ENCODE measurements around the gene GDAP2.
"Not testable (repeated sequence)": the region's sequence is repeated elsewhere in the genome, so short reads cannot be mapped to it uniquely, and the experiment has no call there.

GDAP2 gene

DNA sequence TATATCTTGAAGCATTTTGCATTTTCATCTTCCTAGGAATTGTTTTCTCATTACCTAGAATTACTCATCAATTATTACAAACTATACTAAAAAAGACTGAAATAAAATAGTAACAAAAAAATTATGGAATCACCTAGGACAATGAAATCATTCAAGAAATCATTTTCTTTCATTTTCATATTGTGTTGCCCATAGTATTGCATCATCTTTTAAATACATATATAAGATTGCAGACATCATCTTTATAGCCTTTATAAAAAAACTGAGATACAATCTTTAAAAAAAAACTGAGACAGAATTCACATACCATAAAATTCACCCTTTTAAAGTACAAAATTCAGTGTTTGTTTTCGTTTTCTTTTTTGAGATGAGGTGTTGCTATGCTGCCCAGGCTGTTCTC, 29.6 kb downstream of the GDAP2 start:
- no peak for DNase-seq (ENCODE audit: low spot score)

DNA sequence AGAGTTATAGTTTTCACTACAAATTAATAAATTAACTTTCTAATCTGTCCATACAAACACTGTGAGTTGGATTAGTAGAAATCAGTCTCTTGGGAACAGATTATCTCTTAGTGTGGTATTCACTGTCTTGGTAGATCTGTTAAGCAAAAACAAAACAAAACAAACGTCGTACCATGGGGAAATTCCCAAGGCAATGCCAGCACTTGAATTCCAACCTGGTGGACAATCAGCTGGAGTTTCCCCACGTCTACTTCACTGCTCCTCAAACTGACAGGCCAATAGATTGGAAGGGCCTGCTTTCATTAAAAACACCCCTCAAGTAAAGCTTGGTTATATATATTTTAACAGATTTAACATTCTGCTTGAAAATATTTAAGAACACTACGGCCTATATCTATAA, 31.9 kb downstream of the GDAP2 start:
- no peak for DNase-seq (ENCODE audit: low spot score)

DNA sequence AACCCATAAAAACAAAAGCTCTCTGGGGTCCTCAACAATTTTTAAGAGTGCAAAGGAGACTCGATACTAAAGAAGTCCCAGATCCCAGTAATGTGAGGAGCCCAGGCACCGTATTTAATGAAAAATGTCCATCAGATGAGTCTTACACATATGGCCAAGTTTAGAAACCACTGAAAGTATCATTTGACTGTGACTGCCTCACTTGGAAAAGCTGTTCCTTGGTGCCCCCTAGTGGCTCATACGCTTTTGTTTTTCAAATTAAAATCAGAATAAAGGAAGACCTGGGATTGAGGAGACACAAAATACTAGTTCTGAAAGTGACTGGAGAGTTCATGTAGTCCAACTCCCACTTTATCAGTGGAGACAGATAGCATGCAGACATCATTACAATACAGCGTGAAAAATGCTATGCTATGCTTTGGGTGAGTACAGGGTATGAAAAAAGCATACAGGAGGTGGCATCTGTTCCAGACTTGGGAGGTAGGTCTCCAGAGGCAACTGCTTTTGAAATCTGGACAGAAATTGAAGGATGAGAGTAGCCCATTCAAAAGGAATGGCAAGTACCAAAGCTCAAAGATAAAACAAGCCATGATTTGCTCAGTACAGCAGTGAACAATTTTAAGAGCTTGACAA, 33.8 kb downstream of the GDAP2 start:
- DNase-seq (ENCODE audit: low spot score) = peak; percentile 62

DNA sequence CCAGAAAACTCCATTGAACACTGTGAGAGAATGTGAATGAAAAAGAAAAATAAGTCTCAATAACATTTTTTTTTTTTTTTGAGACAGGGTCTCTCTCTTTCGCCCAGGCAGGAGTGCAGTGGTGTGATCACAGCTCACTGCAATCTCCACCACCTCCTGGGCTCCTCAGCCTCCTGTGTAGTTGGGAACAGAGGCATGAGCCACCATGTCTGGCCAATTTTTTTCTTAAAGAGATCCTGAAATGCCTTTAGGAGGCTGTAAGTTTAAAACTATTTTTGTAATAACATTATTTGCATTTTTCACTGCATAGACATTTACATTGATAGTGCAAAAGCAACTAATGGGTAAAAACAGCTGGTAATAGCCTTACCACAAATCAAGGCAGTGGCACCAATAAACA, 35.3 kb downstream of the GDAP2 start:
- no peak for DNase-seq (ENCODE audit: low spot score)

DNA sequence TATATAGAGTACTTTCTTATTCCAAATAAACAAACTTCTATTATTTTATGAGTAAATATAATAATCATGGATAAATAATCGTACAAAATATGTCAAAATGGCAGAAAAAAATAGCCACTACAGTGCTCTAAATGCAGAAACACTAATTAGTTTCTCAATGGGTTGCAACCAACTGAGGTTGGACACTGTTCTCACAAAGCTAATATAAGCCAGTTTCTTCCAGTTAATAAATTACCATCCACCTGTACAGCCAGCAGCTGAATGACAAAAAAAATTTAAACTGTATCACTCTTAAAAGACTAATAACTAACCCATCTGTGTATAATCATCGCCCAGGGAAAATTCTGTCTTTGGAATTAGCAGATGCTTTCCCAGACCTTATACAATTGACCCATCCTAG, 36.9 kb downstream of the GDAP2 start:
- DNase-seq (ENCODE audit: low spot score) = no peak

DNA sequence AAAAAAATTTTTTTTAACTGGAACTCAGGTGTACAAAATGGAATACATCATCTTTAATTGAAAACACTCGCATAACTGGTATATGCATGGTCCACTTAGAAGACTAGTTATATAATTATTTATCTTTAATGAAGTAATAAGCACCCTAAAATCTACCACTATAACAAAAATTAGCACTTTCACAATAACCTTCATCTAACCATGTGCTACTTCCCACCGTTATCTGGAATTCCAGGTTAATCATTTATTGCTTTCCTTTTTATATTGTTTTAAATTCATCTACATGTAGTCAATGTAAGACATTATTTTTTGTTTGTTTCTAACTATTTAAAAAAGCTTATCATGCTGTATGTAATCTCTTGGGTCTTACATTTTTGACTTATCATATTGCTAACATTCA, 39.0 kb downstream of the GDAP2 start:
- DNase-seq (ENCODE audit: low spot score) = no peak

DNA sequence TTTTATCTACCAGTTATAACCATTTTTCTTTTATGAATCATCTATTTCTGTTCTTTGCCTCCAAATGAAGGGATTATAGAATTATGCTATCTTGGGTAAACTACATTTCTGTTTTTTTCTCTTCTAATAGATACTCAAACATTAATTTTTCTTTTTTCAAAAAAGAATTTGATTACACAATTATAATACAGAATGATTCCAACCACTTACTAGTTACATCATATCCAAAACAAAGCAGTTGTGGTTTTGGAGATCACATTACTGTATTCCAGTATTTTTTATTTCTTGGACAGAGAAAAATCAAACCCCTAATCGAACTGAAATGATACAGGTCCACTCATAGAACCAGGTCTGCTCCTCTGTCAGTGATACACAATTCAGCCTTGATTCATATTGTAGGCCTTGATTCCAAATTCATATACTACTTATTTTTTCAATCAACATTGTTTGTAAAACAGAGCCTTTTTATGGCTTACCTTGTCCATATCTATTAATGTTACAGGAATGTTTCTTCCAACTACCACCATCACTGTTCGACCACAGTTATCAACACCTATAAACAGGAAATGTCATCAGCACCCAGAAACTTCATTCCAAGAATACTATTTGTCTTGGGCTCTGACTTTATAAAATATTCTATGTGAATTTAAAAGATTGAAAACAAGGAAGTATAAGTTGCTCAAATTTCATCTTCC, 43.2 kb downstream of the GDAP2 start:
- DNase-seq (ENCODE audit: low spot score) = no peak

DNA sequence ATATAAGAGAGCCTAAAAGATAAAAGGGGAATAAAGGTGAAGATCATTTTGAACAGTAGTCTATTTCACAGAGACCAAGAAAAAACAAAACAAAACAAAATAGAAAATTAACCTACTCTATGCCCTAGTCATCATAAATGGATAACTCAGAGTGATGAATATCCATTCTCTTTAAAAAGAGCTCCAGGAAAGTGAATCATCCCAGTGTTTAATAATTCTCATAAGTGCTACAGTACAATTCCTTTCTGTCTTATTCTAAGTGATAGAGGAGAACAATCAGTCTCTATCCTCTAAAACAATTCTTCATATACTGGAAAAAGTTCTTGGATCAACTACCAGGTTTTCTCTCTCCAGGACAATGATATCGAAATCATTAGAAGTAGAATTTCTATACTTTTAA, 45.8 kb downstream of the GDAP2 start:
- no peak for DNase-seq (ENCODE audit: low spot score)

DNA sequence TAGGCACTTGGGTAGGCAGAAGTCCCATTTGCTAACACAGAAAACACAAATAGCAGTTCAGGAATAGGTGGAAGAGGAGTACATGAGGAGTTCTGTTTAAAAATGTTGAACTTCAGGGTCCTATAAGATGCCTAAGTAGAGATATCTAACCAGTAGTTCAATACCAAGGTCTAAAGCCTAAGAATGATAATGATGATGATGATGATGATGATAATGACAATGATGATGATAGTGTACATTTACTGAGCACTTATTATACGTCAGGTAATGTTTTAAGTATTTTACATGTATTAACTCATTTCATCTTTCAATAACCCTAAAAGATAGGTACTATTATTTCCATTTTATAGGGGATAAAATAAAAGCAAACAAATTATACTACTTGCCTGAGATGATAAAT, 50.1 kb downstream of the GDAP2 start:
- no peak for DNase-seq (ENCODE audit: low spot score)

DNA sequence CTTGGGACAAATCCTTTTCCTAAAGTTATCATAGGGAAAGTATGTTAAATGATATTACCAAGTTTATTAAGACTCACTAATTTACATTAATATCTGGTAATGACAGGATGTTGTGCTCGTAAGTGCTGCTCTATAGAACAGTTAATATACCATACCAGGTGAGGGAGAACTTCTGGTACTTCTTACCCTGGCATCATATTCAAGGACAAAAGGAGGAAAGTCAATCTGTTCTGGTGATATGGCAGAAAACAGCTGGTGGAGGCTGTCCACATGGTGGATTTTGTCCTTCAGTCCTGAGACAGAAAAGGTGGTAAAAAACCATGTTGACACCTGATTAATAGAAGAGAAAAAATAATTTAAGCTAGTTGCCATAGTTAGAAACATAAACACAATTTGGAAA, 51.6 kb downstream of the GDAP2 start:
- no peak for DNase-seq (ENCODE audit: low spot score)

DNA sequence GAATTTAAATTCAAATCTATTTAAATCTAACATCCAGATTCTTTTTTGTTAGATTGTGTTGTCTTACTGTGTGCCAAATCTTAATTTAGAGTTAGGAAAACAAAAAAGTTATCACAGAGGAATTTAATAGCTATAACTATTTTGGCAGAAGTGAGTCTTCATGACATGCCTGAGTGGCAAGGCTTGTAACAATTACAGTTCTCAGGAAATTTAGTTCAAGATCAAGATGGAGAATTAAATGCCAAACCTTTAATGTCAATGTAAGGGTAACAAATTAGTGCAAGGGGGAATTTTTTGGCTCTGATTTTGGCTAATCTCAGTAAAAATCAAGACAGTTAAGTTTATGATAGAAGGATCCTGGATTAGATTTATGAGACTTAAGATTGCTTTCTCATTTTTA, 58.4 kb downstream of the GDAP2 start:
- DNase-seq (ENCODE audit: low spot score) = no peak

DNA sequence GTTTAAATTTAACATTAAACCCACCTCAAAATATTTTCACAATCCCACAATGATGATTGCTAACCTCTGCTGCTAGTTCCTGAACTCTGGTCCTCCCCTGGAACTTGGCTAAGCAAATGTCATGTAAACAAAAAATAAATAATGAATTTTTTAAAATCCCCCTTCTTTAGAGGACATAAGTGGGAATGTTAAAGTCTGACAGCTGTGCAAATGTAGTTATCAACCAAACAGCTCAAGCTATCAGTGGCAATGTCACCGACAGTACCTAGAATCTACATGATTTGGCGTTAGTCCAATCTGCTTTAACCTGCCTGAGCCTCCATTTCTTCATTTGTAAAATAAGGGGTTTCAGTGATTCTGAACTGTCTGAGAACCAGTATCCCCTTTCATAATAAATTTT, 67.7 kb downstream of the GDAP2 start:
- DNase-seq (ENCODE audit: low spot score) = no peak

DNA sequence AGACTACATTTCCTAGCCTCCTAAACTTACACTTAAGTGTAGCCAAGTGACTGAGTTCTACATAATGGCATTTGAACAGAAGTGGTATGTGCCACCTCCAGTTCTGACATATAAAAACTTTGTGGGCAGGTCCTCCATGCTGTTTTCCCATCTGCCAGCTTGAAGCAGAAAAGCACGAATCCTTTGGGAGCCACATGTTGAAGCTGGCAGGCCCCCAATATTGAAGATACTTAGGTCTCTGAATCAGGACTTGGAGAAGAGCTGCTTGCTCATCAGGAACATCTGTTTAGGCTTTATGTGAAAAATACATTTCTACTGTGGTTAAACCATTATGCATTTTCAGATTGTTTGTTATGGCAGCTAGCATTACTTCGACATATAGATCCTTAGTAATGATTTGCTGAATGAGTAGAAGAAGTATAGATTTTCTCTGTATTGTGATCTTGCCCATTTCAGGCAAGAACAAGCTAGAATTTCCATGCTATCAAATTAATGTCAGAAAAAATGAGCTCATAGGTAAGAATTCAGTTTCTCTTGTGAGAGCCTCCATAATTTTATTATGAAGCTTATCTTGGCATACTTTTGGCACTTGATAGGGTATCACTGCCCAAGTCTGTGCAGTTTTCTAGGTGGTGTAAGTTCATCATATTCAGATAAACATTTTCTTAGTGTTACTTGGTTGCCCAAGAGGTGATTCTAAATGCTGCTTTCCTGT, 68.4 kb downstream of the GDAP2 start:
- no peak for DNase-seq (ENCODE audit: low spot score)

DNA sequence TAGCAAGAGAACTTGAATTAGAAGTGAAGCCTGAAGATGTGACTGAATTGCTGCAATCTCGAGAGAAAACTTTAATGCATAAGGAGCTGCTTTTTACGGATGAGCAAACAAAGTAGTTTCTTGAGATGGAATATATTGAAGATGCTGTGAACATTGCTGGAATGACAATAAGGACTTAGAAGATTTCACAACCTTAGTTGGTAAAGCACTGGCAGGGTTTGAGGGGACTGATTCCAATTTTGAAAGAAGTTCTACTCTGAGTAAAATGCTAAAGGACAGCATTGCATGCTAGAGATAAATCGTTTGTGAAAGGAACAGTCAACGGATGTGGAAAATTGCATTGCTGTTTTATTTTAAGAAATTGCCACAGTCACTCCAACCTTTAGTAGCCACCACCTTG, 69.5 kb downstream of the GDAP2 start:
- DNase-seq (ENCODE audit: low spot score) = no peak

DNA sequence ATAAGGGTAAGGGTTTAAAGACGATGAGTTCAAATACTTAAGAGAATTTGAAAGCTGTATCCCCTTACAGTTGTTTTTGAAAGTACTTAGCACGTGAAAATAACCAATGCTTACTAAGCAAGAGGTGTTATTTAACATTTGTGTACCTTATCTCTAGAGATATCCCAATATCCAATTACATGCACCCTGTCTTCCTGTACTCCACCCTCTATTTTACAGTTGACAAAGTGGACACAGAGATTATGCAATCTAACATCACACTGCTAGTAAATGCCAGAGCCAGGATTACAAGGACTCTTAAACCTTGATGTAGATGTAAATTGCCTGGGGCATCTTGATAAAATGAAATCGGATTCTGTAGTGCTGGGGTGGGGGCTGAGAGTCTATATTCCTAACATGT, 72.0 kb downstream of the GDAP2 start:
- no peak for DNase-seq (ENCODE audit: low spot score)

DNA sequence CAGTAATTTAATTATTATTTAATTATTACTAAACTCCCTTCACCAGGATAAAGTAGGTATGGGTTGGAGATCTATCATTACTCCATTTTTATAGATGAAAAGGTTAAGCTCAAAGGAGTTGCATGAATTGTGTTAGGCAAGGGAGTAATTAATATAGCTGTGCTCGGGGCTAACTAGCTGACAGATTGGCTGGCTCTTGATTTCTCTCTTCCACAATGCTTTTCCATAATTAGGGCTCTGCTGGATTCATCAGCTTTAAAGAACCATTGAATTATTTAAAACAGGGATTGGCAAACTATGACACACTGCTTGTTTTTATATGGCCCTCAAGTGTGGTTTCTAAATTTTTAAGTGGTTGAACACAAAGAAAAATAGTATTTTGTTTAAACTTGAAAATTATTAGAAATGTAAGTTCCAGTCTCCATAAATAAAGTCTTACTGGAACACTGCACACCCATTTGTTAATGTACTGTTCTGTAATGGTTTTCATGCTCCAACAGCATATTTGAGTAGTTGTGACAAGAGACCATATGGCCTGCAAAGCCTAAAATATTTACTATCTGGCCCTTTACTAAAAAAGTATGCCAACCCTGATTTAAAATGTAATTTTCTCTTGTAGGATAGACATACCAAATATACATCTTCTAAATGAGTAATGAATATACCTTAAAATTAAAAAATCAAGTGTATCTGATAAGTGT, 76.4 kb downstream of the GDAP2 start:
- no peak for DNase-seq (ENCODE audit: low spot score)

DNA sequence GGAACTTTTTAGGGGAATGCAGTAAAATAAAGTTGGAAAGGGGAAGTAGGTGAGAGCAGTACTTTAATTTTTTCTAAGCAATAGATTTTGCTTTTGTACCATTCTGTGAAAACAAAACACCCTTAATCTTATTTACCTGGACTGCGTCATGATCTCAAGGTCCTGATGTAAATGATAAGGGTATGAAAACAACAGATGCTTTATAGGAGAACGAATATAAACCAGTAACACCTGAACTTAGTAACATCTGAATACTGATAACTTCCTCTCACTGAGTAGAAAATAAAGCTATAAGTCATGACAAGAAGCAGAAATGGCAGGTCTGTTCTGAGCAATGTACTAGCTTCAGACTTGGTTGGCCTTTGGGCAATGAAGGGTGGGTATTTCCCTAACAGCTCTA, 77.7 kb downstream of the GDAP2 start:
- DNase-seq (ENCODE audit: low spot score) = no peak

DNA sequence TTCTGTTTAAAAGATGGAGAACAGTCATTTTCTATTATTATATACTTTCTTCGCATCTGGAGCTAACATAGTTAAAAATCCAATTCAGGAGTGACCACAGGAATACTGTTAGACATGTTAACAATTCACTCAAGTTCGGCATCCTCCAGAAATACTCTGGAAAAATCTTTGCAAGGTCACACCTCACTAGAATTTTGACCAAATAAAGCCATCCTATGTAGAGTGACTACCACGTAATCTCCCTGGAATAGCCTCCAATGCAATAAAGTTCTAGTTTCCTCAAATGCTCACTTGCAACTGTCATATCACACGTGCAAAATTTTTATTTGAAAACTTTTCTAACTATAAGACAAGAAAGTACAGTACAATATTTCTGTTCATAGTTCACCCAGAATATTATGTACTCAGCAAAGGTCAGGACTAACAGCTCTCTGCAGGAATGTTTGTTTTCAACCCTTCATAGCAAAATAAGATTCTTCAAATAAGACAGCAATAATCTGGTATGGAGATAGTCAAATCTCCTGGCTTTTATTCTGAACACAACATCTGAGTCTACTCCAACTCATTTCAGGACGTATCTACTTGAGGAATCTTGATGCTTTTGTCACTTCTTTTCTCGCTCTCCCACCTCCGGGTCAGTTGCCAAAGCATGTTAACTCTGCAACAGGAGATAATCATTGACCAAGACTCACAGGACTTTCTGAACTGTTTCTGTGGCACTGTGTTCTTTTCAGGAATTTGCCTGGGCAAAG, 82.6 kb downstream of the GDAP2 start:
- DNase-seq (ENCODE audit: low spot score) = no peak

DNA sequence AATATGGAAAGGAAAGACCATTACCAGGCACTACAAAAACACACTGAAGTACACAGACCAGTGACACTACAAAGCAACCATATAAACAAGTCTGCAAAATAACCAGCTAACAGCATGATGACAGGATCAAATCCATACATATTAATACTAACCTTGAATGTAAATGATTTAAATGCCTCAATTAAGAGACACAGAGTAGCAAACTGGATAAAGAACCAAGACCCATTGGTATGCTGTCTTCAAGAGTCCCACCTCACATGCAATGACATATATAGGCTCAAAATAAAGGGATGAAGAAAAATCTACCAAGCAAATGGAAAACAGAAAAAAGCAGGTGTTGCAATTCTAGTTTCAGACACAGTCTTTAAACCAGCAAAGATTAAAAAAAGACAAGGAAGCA, 84.9 kb downstream of the GDAP2 start:
- DNase-seq (ENCODE audit: low spot score) = not testable (repeated sequence)

DNA sequence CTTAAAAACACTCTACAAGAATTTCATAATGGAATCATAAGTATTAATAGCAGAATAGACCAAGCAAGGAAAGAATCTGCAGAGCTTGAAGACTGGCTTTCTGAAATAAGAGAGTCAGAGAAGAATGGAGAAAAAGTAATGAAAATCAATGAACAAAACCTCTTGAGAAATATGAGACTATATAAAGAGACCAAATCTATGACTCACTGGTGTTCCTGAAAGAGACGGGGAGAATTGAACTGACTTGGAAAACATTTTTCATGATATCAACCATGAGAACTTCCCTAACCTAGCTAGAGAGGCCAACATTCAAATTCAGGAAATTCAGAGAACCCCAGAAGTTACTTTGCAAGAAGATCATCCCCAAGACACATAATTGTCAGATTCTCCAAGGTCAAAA, 85.6 kb downstream of the GDAP2 start:
- no peak for DNase-seq (ENCODE audit: low spot score)

DNA sequence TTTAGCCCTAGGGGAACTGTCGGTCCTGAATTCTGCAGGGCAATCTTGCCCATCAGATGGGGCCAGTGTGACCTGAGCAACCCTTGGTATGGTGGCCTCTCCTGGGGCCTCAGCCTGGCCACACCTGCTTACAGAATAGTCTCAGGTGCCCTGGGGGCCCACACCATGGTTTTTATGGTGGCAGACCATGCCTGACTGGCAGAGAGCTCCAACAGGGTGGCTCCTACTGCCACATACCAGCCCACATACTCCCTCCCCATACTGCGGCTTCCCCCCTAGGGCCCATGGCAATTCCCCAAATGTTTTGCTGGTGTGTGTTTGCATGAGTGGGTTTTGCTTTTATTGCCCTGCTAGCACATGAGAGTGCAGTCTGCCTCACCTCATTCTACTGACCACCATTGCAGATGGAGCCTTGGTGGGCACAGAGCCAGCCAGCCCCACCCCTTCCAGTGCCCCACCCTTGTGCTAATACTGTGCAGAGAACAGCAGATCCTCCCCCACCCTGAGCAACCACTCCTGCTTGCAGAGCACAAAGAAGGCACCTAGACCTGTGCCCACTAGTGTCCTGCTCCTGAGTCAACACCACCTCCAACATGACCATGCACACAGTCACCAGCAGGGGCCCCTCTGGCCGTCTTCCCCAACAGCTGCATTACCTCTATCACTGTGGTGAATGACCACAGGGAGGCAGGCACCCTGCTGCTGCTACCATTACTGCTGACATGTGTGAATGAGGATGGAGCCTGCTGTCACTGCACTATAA, 86.8 kb downstream of the GDAP2 start:
- no peak for DNase-seq (ENCODE audit: low spot score)
